Spleen (tissue), 7 donors: ENCODE data around the gene CUBN.

Experiments used
- CTCF ChIP-seq, 11 experiments: fragments of 200-600 bp in 7 of 11; fragments of 450-650 bp in 4 of 11; sonication (generic) in 4 of 11; IDR thresholded peaks in 8 of 11; conservative IDR thresholded peaks in 3 of 11; 1 replicate in 7 of 11; 2 replicates in 4 of 11; pipeline versions ENCODE4 v1.4.0 to v1.8.0; 2016 to 2021; ENCODE audit warnings: antibody characterized with exemption in 11 of 11, inconsistent platforms in 4 of 11, mild to moderate bottlenecking in 1 of 11
- POLR2A ChIP-seq, 3 donors: fragments of 450-650 bp; IDR thresholded peaks; one replicate each; pipeline ENCODE4 v1.5.1; 2017; ENCODE audit warnings: antibody characterized with exemption in 3 of 3, mild to moderate bottlenecking in 1 of 3
- POLR2AphosphoS5 ChIP-seq, 3 donors: sonication (generic); formaldehyde crosslinking; IDR thresholded peaks; one replicate each; pipeline ENCODE4 v1.5.1; 2017; ENCODE audit warnings: antibody characterized with exemption in 3 of 3
- donor health status: DM: no; HTN: no; CAD: no; lungs with moderate emphysema.
- donor health status: DM: no; HTN: no; CAD: no.
- donor health status: DM: no; HTN: no; CAD: no.

DNA sequence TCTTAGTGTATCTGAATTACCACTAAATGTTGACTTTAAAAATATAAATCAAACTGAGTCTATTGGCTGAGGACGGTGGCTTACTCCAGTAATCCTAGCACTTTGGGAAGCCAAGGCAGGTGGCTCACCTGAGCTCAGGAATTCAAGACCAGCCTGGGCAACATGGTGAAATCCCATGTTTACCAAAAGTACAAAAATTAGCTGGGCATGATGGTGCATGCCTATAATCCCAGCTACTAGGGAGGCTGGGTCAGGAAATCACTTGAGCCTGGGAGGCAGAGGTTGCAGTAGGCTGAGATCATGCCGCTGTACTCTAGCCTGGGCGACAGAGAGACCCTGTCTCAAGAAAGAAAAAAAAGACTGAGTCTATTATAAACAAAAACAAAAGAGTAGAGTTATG is 205.9 kb downstream of the CUBN start:
- TF ChIP-seq CTCF (IDR thresholded peaks at IDR 0.05 in 8 of 11, conservative IDR thresholded peaks at IDR 0.05 in 3 of 11) (no peak), POLR2AphosphoS5 (IDR thresholded peaks at IDR 0.05) (no peak), POLR2A (IDR thresholded peaks at IDR 0.05) (no peak)
